C4-2B (cell line): ENCODE measurements around the gene ARHGAP32.

Source experiments
- H3K27ac ChIP-seq: fragments of 450-650 bp; 2 replicates; pipeline ENCODE4 v1.5.1; 2017
- CTCF ChIP-seq: fragments of 450-650 bp; conservative IDR thresholded peaks from 2 replicates; pipeline ENCODE4 v1.5.1; 2017; ENCODE audit warnings: mild to moderate bottlenecking
- ZFX ChIP-seq: fragments of 450-650 bp; IDR thresholded peaks from 2 replicates; pipeline ENCODE4 v1.6.1; 2017

Gene ARHGAP32

GRCh38 chr11:129155745-129156144 is 36.4 kb downstream of the ARHGAP32 start:
- no peak for TF ChIP-seq ZFX
- no peak for TF ChIP-seq CTCF

GRCh38 chr11:129148487-129148886 is 43.6 kb downstream of the ARHGAP32 start:
- TF ChIP-seq ZFX (no peak), CTCF (no peak)
- H3K27ac ChIP-seq = no peak overlapping the region

More at GRCh38 chr11:129155745-129156144, 36.4 kb downstream of the ARHGAP32 start:
- no peak overlapping the region for H3K27ac ChIP-seq

- no peak for TF ChIP-seq CTCF
- no peak overlapping the region for H3K27ac ChIP-seq
Measured at GRCh38 chr11:129146191-129146590, 45.9 kb downstream of the ARHGAP32 start.

GRCh38 chr11:129145276-129145675 is 46.8 kb downstream of the ARHGAP32 start:
- H3K27ac ChIP-seq = no peak overlapping the region
- TF ChIP-seq CTCF = no peak
- TF ChIP-seq ZFX = no peak

- TF ChIP-seq ZFX (no peak), CTCF (no peak)
- no peak overlapping the region for H3K27ac ChIP-seq
Measured at GRCh38 chr11:129144256-129144655, 47.9 kb downstream of the ARHGAP32 start.

GRCh38 chr11:129143335-129143734 is 48.8 kb downstream of the ARHGAP32 start:
- H3K27ac ChIP-seq = no peak overlapping the region
- TF ChIP-seq ZFX (no peak), CTCF (no peak)

GRCh38 chr11:129141748-129142523 is 50.2 kb downstream of the ARHGAP32 start:
- no peak overlapping the region for H3K27ac ChIP-seq
- TF ChIP-seq ZFX (no peak), CTCF (no peak)
